Tibial nerve (tissue), 4 donors: ENCODE results near the gene CTNNA1. TPM values are rescaled to one million over a fixed set of nuclear protein-coding genes. Genes with fewer than 3 reads are reported as not detected.

Experiments
- DNase-seq, 2 donors: peaks; one replicate each; pipeline ENCODE4 v3.0.0-alpha.2; 2019; ENCODE audit warnings: low spot score in 2 of 2
- H3K27ac ChIP-seq, 4 donors: fragments of 200-600 bp; sonication (generic) in 3 of 4; one replicate each; pipeline ENCODE4 v1.5.1; 2017 to 2019; ENCODE audit warnings: mild to moderate bottlenecking in 1 of 4
- H3K27me3 ChIP-seq, 2 donors: fragments of 200-600 bp; sonication (generic) in 1 of 2; one replicate each; pipeline versions ENCODE4 v1.5.1 to v1.6.0; 2017 to 2019
- H3K36me3 ChIP-seq, 3 donors: fragments of 200-600 bp; sonication (generic); one replicate each; pipeline ENCODE4 v1.5.1; 2018 to 2019
- H3K4me1 ChIP-seq, 4 donors: fragments of 200-600 bp; sonication (generic) in 3 of 4; one replicate each; pipeline ENCODE4 v1.5.1; 2017 to 2019
- H3K4me3 ChIP-seq, 4 donors: fragments of 200-600 bp; sonication (generic) in 3 of 4; one replicate each; pipeline ENCODE4 v1.5.1; 2017 to 2019; ENCODE audit warnings: mild to moderate bottlenecking in 1 of 4, moderate library complexity in 1 of 4
- H3K9me3 ChIP-seq, 4 donors: fragments of 200-600 bp; sonication (generic) in 3 of 4; one replicate each; pipeline ENCODE4 v1.5.1; 2017 to 2019
- EP300 ChIP-seq, 2 donors: sonication (generic); formaldehyde crosslinking; IDR thresholded peaks; one replicate each; pipeline ENCODE4 v1.6.1; 2017; ENCODE audit warnings: antibody characterized with exemption in 2 of 2, mild to moderate bottlenecking in 1 of 2
- POLR2A ChIP-seq, 2 donors: fragments of 450-650 bp; IDR thresholded peaks; one replicate each; pipeline ENCODE4 v1.6.1; 2017; ENCODE audit warnings: antibody characterized with exemption in 2 of 2, mild to moderate bottlenecking in 2 of 2, moderate library complexity in 2 of 2
- WGBS, 2 donors: methylation state at CpG; one replicate each; pipeline ENCODE4 v1.1.5; 2018; 5-methylcytosine and 5-hydroxymethylcytosine counted together
- total RNA-seq, 4 donors: library from RNA; depleted of rRNA; stranded (reverse); fragments of >200 nt; gene quantifications; one replicate each; pipeline ENCODE4 v1.1.0, GENCODE V29; 2016
- TF ChIP-seq, protein P1 (sequence below), 5 experiments: fragments of 200-600 bp in 3 of 5; fragments of 450-650 bp in 2 of 5; sonication (generic) in 3 of 5; IDR thresholded peaks; one replicate each; pipeline ENCODE4 v1.5.1; 2016 to 2019; ENCODE audit warnings: antibody characterized with exemption in 5 of 5, mild to moderate bottlenecking in 3 of 5, moderate library complexity in 2 of 5

CTNNA1 gene
- total RNA-seq, 4 donors from 2014 or later = 292 to 447 (median 321) TPM

DNA sequence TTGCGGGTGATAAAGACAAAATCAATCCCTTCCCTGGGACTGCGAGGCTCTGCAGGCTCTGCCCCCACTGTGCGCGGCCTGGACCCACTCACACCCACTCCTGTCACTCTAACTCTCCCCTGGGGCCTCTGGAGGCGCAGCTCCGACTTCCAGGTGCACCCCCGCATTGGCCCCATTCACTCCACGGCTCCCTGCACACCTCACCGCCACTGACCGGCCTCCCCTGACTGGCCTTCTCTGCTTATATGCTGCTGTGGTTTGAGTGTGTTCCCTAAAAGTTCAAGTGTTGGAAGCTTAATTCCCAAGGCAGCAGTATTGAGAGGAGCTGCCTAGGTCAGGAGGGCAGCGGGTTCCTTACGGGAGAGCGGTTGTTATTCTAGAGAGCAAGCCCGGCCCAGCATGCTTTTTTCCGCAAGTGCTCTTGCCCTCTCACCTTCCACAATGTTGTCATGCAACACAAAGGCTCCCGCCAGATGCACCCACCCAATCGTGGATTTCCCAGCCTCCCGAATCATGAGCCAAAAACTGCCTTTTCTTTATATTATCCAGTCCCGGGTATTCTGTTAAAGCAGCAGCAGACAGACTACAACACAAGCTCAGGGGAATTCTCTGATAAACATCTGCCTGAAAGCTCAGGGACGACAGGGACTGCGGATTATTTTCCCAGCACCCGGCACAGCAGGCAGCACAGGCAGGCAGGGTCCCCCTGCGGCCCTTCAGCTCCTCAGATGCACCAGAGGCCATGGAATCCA lies 195.4 kb downstream of the CTNNA1 start:
- no peak for DNase-seq
- H3K4me1 ChIP-seq = peaks cover 3 to 79% (median 33%) of the 10 kb centered on the region in 4 donors

GRCh38 chr5:138949223-138949574 lies 196.0 kb downstream of the CTNNA1 start:
- Histone ChIP-seq H3K27me3 (no peaks in the 10 kb centered on the region), H3K27ac (peak overlapping the region in 1 of 4 donors; percentile 30), H3K36me3 (peaks cover 0 to 26% (median 0%) of the 10 kb centered on the region in 3 donors), H3K9me3 (no peaks in the 10 kb centered on the region), H3K4me3 (no peak overlapping the region), H3K4me1 (peaks cover 3 to 79% (median 38%) of the 10 kb centered on the region in 4 donors)
- WGBS, 2 donors = 80% methylated on average over 2 of the region's 4 CpGs; no CpG with 5 or more reads in 1 of the 2 donors
- TF ChIP-seq, protein P1, sequence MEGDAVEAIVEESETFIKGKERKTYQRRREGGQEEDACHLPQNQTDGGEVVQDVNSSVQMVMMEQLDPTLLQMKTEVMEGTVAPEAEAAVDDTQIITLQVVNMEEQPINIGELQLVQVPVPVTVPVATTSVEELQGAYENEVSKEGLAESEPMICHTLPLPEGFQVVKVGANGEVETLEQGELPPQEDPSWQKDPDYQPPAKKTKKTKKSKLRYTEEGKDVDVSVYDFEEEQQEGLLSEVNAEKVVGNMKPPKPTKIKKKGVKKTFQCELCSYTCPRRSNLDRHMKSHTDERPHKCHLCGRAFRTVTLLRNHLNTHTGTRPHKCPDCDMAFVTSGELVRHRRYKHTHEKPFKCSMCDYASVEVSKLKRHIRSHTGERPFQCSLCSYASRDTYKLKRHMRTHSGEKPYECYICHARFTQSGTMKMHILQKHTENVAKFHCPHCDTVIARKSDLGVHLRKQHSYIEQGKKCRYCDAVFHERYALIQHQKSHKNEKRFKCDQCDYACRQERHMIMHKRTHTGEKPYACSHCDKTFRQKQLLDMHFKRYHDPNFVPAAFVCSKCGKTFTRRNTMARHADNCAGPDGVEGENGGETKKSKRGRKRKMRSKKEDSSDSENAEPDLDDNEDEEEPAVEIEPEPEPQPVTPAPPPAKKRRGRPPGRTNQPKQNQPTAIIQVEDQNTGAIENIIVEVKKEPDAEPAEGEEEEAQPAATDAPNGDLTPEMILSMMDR (IDR thresholded peaks at IDR 0.05) = no peak
- TF ChIP-seq POLR2A (IDR thresholded peaks at IDR 0.05) = no peak
- TF ChIP-seq EP300 (IDR thresholded peaks at IDR 0.05) = no peak
- DNase-seq = no peak

More for the DNA sequence above, 195.4 kb downstream of the CTNNA1 start:
- H3K4me3 ChIP-seq = no peak overlapping the region
- no peaks in the 10 kb centered on the region for H3K9me3 ChIP-seq
- WGBS, 2 donors = 59 to 64% methylated on average over 23 of the region's 23 CpGs
- no peak for TF ChIP-seq POLR2A (IDR thresholded peaks at IDR 0.05)
- TF ChIP-seq, protein P1 (IDR thresholded peaks at IDR 0.05) = no peak
- TF ChIP-seq EP300 (IDR thresholded peaks at IDR 0.05) = no peak
- H3K27me3 ChIP-seq = no peaks in the 10 kb centered on the region
- peak overlapping the region in 2 of 4 donors; percentile 3 to 30 for H3K27ac ChIP-seq
- peaks cover 0 to 31% (median 0%) of the 10 kb centered on the region in 3 donors for H3K36me3 ChIP-seq

DNA sequence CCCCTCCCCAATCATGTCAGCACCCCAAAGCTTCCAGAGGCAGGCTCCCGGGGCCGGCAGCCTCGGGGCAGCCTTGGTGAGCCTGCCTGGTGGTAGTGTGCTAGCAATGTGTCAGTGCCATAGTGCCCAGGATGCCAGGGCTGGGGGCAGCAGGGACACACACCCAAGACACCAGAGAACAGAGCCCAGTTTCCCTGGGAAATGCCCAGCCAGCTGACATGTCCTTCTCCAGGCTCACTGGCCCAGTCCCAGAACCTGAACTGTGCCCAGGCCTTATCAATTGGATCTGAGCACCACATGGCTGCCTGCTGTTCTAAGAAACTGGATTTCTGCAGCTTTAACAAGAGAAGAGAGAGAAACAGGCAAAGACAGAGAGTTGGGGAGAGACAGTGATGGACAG lies 196.8 kb downstream of the CTNNA1 start:
- no peaks in the 10 kb centered on the region for H3K9me3 ChIP-seq
- H3K4me1 ChIP-seq = peaks cover 3 to 82% (median 46%) of the 10 kb centered on the region in 4 donors
- no peaks in the 10 kb centered on the region for H3K27me3 ChIP-seq
- 91 to 100% methylated on average over 3 of the region's 3 CpGs for WGBS, 2 donors
- H3K4me3 ChIP-seq = no peak overlapping the region
- no peak overlapping the region for H3K27ac ChIP-seq
- no peak for DNase-seq
- peaks cover 0 to 19% (median 0%) of the 10 kb centered on the region in 3 donors for H3K36me3 ChIP-seq
- TF ChIP-seq EP300 (IDR thresholded peaks at IDR 0.05) (no peak), POLR2A (IDR thresholded peaks at IDR 0.05) (no peak)
- TF ChIP-seq, protein P1 (IDR thresholded peaks at IDR 0.05) = no peak

DNA sequence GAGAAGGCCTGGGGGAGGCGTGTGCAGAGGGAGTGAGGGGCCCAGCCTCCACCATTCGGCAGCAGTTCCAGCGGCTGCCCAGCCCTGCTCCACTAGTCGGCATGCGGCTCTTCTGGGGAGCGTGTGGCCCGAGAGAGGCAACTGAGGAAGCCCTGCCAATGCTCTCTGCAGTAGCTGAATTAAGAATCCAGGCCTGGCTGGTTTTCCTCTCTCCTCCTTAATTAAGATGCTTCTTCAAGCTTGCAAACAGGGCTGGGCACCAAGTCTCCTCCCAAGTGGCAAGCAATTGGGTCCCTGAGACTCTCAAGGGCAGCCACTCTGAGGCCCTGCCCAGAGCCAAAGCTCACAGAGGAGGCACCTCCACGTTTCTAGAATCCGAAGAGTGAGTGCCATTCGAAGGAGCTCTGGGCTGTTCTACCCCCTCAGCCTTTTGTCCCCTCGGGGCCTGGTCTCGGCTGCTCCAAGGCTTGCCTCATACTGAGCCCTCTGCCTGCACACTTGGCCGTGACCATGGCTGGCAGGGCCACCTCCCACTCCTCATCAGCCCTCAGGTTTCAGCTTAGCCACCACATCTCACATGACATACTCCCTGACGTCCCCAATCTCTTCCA lies 197.3 kb downstream of the CTNNA1 start:
- H3K27me3 ChIP-seq = no peaks in the 10 kb centered on the region
- no peak overlapping the region for H3K27ac ChIP-seq
- no peak overlapping the region for H3K4me3 ChIP-seq
- H3K36me3 ChIP-seq = peaks cover 0 to 17% (median 0%) of the 10 kb centered on the region in 3 donors
- no peak for DNase-seq
- 72 to 85% methylated on average over 14 of the region's 14 CpGs for WGBS, 2 donors
- TF ChIP-seq POLR2A (IDR thresholded peaks at IDR 0.05) (no peak), EP300 (IDR thresholded peaks at IDR 0.05) (no peak)
- TF ChIP-seq, protein P1 (IDR thresholded peaks at IDR 0.05) = no peak
- H3K4me1 ChIP-seq = peaks cover 3 to 87% (median 50%) of the 10 kb centered on the region in 4 donors
- H3K9me3 ChIP-seq = no peaks in the 10 kb centered on the region
